Liver (tissue), 3 donors: ENCODE results near the gene ZNF677.

ENCODE experiments used
- EGR1 ChIP-seq, 2 donors: IDR thresholded peaks; 2 replicates each; pipeline ENCODE4 v1.6.1; 2016 to 2018; ENCODE audit warnings: antibody characterized with exemption in 2 of 2, low read depth in 2 of 2
- SP1 ChIP-seq: IDR thresholded peaks from 2 replicates; pipeline ENCODE4 v1.6.1; 2018; ENCODE audit warnings: antibody characterized with exemption, mild to moderate bottlenecking
- TAF1 ChIP-seq: conservative IDR thresholded peaks from 2 replicates; pipeline ENCODE4 v1.6.1; 2016; ENCODE audit warnings: antibody characterized with exemption, mild to moderate bottlenecking
- TF ChIP-seq, protein P1 (sequence below): fragments of 150-350 bp; IDR thresholded peaks from 2 replicates; pipeline ENCODE4 v1.5.1; 2017; ENCODE audit warnings: improper control_type of control experiment, low read depth, low read length; ENCODE audit not compliant: missing input control
- donor health status: healthy.
- donor health status: healthy.

DNA sequence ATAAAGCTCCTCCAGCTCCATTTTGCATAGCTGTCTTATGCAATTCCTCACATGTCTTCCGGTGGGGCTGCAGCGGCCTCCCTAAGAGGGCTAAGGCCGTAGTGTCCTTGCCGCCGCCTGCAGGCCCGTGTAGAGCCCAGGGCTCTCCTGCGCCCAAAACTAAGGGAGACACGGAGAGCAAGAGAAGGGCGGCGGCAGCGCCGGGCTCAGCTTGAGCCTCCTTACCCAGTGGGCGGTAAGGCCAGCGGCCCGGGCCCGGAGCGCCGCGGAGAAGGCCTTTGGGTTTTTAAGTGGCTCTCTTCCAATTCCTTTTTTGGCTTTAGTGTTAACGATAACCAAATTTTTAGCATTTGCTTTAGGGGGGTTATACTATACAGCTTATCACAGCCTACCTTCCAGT lies 30.1 kb downstream of the ZNF677 start:
- TF ChIP-seq, protein P1, sequence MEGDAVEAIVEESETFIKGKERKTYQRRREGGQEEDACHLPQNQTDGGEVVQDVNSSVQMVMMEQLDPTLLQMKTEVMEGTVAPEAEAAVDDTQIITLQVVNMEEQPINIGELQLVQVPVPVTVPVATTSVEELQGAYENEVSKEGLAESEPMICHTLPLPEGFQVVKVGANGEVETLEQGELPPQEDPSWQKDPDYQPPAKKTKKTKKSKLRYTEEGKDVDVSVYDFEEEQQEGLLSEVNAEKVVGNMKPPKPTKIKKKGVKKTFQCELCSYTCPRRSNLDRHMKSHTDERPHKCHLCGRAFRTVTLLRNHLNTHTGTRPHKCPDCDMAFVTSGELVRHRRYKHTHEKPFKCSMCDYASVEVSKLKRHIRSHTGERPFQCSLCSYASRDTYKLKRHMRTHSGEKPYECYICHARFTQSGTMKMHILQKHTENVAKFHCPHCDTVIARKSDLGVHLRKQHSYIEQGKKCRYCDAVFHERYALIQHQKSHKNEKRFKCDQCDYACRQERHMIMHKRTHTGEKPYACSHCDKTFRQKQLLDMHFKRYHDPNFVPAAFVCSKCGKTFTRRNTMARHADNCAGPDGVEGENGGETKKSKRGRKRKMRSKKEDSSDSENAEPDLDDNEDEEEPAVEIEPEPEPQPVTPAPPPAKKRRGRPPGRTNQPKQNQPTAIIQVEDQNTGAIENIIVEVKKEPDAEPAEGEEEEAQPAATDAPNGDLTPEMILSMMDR = no peak
- TF ChIP-seq TAF1 = no peak
- TF ChIP-seq EGR1 (IDR thresholded peaks at IDR 0.05; ENCODE audit: low read depth in 2 of 2) = no peak
- no peak for TF ChIP-seq SP1
